Stimulated activated memory B cell treated with anti-CD40 and anti-IgM and Interleukin-4, amounts not matched to agents 10 μg/mL and 1 μg/mL and 100 μg/mL, for 72 hours (primary cell): Measurements from ENCODE around the gene PES1.

Source experiments
- ATAC-seq: fragments of 150-1000 bp; cut with Tn5 transposase; 2 replicates; pipeline ENCODE4 v1.10.0; 2021
- H3K27ac Mint-ChIP-seq: one replicate; pipeline ENCODE4 v1.8.0; 2022; ENCODE audit warnings: mild to moderate bottlenecking, mixed read lengths
- H3K27me3 Mint-ChIP-seq: one replicate; pipeline ENCODE4 v1.8.0; 2022; ENCODE audit warnings: mixed read lengths
- H3K36me3 Mint-ChIP-seq: one replicate; pipeline ENCODE4 v1.8.0; 2022; ENCODE audit warnings: mixed read lengths
- H3K4me1 Mint-ChIP-seq: one replicate; pipeline ENCODE4 v1.8.0; 2022; ENCODE audit warnings: mixed read lengths
- H3K4me3 Mint-ChIP-seq: one replicate; pipeline ENCODE4 v1.8.0; 2022; ENCODE audit warnings: mild to moderate bottlenecking, moderate library complexity, mixed read lengths
- H3K9me3 Mint-ChIP-seq: one replicate; pipeline ENCODE4 v1.8.0; 2022; ENCODE audit warnings: mixed read lengths

Gene PES1

DNA sequence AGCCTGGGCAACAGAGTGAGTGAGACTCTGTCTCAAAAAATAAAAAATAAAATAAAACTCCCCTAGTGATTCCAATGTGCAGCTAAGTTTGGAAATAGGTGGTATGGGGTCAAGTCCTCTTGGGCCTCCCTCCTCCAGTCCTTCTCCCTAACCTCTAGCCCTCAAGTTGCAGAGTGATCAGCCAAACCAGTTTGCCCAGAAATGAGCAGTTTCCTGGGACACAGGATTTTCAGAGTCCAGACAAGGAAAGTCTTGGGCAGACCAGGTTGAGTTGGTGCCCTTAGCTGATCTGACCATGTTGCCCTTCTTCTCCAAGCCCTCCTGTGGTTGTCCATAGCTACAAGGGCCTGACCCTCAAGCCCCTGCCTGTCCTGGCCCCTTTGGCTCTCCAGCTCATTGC is 23.2 kb upstream of the PES1 start:
- ATAC-seq: no peak
- Mint-ChIP-seq H3K4me1 (peaks cover 15% of the 10 kb centered on the region), H3K4me3 (no peak overlapping the region), H3K9me3 (no peaks in the 10 kb centered on the region), H3K36me3 (no peaks in the 10 kb centered on the region), H3K27ac (no peak overlapping the region), H3K27me3 (peaks cover 26% of the 10 kb centered on the region)

DNA sequence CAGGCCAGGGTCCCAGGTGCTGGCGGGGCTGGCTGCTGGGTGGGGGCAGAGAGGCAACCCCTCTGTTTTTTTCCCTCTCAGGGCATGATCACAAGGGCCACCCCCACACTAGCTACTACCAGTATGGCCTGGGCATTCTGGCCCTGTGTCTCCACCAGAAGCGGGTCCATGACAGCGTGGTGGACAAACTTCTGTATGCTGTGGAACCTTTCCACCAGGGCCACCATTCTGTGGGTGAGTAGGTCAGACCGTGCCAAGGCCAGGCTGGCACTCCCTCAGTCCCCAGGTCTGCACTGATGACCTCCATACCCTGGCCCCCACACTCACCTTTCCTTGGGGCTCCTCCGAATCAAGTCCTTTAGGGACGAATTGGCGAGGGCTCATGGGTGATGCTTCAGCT is 22.6 kb upstream of the PES1 start:
- H3K9me3 Mint-ChIP-seq: no peaks in the 10 kb centered on the region
- H3K4me3 Mint-ChIP-seq: no peak overlapping the region
- H3K27me3 Mint-ChIP-seq: peaks cover 26% of the 10 kb centered on the region
- H3K27ac Mint-ChIP-seq: no peak overlapping the region
- H3K36me3 Mint-ChIP-seq: no peaks in the 10 kb centered on the region
- H3K4me1 Mint-ChIP-seq: peaks cover 22% of the 10 kb centered on the region
- ATAC-seq: no peak

DNA sequence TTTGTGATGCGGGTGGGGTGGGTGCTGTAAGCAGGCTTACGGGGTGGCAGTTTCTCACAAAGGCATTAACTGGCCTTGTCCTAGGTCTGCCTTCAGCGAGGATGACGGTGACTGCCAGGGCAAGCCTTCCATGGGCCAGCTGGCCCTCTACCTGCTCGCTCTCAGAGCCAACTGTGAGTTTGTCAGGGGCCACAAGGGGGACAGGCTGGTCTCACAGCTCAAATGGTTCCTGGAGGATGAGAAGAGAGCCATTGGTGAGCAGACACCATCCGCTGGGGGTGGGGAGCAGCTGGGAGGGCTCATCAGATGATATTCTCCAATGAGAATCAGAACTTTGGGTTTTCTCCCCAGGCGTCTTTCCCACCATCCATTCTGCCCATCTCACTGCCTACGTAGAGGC is 21.1 kb upstream of the PES1 start:
- Mint-ChIP-seq H3K36me3 (no peaks in the 10 kb centered on the region), H3K27me3 (peaks cover 26% of the 10 kb centered on the region), H3K9me3 (no peaks in the 10 kb centered on the region), H3K4me3 (no peak overlapping the region), H3K4me1 (peaks cover 36% of the 10 kb centered on the region), H3K27ac (no peak overlapping the region)
- ATAC-seq: no peak

DNA sequence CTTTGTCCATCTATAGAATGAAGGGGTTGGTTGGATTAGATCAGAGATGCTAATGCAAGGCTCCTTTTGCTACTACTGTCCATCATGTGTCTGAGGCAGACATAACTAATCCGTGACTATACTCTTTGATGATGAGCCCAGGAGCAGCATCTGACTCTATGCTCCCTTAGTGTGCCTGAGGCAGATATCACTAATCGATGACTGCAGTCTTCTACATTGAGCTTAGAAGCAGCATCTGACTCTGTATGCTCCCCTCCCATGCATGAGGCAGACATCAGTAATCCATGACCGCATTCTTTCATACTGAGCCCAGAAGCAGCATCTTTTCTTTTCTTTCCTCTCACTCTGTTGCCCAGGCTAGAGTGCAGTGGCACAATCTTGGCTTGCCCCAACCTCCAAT is 19.5 kb upstream of the PES1 start:
- Mint-ChIP-seq H3K36me3 (no peaks in the 10 kb centered on the region), H3K4me3 (no peak overlapping the region), H3K27me3 (peaks cover 16% of the 10 kb centered on the region), H3K9me3 (no peaks in the 10 kb centered on the region), H3K4me1 (peaks cover 52% of the 10 kb centered on the region), H3K27ac (no peak overlapping the region)
- no peak for ATAC-seq

DNA sequence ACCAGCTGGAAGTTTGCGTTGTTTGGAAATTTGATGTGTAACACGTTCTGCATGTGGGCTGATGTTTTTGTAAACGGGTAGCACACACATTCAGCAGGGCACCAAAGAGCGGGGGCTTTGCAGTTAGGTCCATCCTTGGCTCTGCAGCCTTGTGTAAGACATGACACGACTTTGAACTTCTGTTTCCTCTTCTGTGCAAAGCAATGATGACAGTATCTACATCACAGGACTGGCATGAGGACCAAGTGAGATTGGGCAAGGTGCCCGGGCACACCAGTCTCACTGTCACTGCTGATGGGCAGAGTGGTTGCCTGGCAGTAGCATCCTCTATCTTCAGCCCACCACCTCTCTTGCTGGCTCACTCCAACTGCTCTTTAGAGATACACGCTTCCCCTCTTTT is 18.6 kb upstream of the PES1 start:
- Mint-ChIP-seq H3K36me3 (no peaks in the 10 kb centered on the region), H3K27ac (no peak overlapping the region)

DNA sequence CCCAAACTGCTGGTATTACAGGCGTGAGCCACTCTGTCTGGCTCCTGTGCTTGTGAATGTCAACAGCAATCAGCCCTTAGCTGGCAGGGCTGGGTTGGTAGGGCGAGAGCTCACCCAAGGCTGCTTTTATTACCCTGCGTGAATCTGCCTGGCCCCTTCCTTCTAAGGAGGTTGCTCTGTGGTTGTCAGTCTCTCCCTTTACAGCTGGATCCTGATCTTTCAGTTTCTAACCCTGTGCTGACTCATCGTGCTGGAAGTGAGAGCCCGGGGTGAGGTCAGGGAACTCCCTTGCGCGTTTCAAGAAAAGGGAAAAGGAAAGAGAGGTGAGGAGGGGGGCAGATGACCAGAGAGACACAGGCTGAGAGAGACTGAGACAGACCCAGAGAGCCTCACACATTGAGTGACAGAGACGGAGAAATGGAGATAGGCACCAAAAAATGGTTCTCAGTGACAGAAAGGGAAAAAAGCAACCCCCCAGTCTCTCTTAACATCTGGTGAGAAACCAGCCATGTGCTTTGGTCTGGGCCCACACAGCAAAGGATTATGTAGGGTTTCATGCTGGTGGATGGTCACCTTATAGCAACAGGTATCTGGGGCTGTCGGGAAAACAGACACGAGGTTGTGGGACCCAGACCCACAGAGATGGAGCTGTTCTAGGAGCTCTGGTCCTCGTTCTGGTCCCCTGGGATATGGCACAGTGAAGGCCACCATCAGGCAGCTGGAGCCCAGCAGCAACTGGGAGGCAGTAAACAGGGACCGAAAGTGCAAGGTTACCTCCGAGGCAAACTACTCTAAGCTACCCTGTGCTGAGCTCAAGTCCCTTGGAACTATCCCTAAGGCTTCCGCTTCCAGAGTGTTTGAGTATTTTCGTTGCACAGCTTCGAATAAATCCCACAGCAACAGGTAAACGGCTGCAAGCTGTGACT is 17.8 kb upstream of the PES1 start:
- Mint-ChIP-seq H3K36me3 (no peaks in the 10 kb centered on the region), H3K27ac (peak overlapping the region; percentile 54), H3K4me3 (no peak overlapping the region), H3K9me3 (no peaks in the 10 kb centered on the region), H3K4me1 (peaks cover 52% of the 10 kb centered on the region), H3K27me3 (peaks cover 8% of the 10 kb centered on the region)
- peak; percentile 60 for ATAC-seq

More for the DNA sequence above, 18.6 kb upstream of the PES1 start:
- H3K4me1 Mint-ChIP-seq: peaks cover 55% of the 10 kb centered on the region
- H3K27me3 Mint-ChIP-seq: peaks cover 9% of the 10 kb centered on the region
- no peak for ATAC-seq
- no peak overlapping the region for H3K4me3 Mint-ChIP-seq
- no peaks in the 10 kb centered on the region for H3K9me3 Mint-ChIP-seq

DNA sequence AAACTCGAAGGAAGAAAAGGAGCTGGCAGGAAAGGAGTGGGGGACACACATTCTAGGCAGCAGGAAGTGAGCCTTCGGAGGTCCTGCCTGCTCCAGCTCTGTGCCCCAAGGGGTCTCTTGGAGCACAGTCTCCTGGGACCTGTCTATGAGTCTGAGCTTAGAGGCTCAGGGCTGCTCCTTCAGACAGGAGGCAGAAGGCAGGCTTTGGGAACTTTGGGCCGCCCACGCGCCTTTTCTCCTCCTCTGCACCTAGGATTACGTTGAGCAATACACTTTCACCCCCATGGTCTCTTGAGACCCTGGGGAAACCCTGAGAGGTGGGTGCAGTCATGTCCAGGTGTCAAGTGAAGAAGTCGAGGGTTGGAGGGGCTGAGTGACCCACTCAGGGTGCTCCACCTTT is 16.2 kb upstream of the PES1 start:
- Mint-ChIP-seq H3K9me3 (no peaks in the 10 kb centered on the region), H3K36me3 (no peaks in the 10 kb centered on the region), H3K27me3 (no peaks in the 10 kb centered on the region), H3K4me1 (peaks cover 52% of the 10 kb centered on the region), H3K27ac (peak overlapping the region; percentile 79), H3K4me3 (no peak overlapping the region)
- ATAC-seq: no peak

DNA sequence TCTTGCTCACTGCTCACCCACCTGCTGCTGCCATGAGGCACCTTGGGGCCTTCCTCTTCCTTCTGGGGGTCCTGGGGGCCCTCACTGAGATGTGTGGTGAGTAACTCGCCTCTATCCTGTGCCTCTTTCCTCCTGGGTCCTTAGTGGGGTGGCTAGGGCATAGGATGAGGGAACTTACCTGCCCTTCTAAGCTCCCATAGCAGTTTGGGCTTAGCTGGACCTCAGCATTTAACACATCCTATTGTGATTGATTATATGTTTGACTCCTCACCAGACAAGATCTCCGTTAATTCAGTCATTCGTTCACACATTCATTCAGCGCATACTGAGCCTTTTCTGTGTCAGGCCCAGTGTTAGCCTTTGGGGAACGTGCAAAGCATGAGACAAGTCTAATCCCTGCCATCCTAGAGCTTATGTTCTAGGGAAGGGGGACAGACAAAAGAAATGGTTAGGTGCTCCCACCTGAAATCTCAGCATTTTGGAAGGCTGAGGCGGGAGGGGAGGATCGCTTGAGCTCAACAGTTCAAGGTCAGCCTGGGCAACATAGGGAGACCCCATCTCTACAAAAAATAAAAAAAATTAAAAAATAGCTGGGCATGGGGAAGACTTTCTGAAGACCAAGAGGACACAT is 15.7 kb upstream of the PES1 start:
- H3K27ac Mint-ChIP-seq: peak overlapping the region; percentile 79
- no peaks in the 10 kb centered on the region for H3K27me3 Mint-ChIP-seq
- peak overlapping the region; percentile 88 for H3K4me3 Mint-ChIP-seq
- no peak for ATAC-seq
- H3K4me1 Mint-ChIP-seq: peaks cover 55% of the 10 kb centered on the region
- no peaks in the 10 kb centered on the region for H3K9me3 Mint-ChIP-seq
- no peaks in the 10 kb centered on the region for H3K36me3 Mint-ChIP-seq

DNA sequence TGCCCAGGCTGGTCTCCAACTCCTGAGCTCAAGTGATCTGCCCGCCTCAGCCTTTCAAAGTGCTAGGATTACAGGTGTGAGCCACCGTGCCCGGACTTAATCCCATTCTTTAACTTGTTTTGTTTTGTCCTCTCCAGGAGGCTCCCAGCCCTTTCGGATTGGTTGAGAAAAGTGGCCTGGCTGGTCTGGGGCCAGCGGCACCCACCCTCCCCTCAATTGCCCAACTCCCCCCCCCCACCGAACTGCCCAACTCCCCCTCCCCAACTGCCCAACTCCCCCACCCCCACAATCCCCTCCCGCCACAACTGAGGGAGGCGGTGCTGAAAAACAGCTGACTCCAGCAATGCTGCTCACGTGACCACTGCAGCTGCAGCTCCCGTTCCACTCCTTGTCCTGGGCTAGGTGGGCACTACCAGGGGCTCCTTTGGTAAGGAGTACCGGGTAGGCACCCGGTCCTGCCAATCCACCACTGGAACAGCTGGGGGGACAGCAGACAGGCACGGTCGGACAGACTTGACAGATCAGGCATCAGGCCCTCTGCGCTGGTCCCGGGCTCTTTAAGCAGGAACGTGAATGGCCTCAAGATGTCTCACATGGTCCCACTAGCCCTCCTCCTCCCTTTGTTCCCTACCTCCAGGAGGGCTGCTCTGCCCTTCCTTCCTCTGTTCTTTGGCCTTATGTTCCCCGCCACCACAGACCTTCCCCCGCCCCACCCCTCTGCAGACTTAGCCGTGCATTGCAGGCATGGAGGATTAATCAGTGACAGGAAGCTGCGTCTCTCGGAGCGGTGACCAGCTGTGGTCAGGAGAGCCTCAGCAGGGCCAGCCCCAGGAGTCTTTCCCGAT is 15.0 kb upstream of the PES1 start, which contains the start of gene TCN2:
TSS of gene TCN2 (plus strand) at position 720 of the 845 bp plus-strand sequence. CDS start 158 bp downstream, outside the sequence.
- Mint-ChIP-seq H3K4me1 (peaks cover 60% of the 10 kb centered on the region), H3K36me3 (no peaks in the 10 kb centered on the region), H3K27me3 (no peaks in the 10 kb centered on the region), H3K4me3 (peak within 1 kb of the TSS; percentile 88), H3K27ac (peak within 1 kb of the TSS; percentile 79), H3K9me3 (no peaks in the 10 kb centered on the region)
- peak; percentile 73 for ATAC-seq

DNA sequence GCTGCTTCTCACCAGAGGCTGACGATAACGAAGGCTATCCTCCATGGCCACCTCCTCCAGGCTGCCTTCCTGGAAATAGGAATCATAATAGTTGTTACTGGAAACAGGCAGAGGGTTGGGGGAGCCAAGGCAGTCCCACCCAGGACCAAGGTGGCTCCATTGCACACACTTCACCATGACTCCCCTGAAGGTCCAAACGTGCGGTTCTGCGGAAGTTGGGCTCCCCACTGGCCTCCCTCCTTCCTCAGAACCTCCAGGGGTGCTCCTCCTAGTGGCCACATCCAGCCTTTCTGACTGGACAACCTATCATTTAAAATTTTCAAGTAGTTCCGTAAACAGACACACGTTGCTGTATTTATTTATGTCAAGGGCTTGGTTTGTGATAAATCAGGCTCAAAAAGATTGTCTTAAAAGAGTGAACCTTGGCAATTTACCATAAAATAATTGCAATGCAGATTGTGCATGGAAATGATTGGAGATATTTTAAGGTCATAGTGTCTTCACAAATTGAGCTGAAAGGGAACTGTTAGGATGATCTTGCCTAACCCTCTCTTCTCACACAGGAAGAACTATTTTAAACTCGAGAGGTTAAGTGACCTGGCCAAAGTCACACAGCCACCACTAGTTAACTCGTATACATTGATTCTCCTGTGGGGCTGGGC is 13.9 kb upstream of the PES1 start:
- Mint-ChIP-seq H3K9me3 (no peaks in the 10 kb centered on the region), H3K4me3 (no peak overlapping the region), H3K27ac (no peak overlapping the region)

DNA sequence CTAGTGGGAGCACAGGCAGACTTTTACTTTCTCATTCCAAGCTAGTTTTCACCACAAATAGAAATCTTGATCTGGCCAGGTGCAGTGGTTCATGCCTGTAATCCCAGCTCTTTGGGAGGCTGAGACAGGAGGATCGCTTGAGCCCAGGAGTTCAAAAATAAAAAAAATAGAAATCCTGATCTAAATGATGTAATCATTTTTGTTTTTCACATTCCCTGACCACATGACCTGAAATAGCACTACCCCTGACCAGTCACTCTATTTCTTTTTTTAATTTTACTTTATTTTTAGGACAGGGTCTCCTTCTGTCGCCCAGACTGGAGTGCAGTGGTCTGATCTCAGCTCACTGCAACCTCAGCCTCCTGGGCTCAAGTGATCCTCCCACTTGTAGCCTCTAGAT is 13.0 kb upstream of the PES1 start:
- Mint-ChIP-seq H3K4me3 (no peak overlapping the region), H3K27me3 (no peaks in the 10 kb centered on the region), H3K27ac (no peak overlapping the region), H3K9me3 (no peaks in the 10 kb centered on the region), H3K36me3 (no peaks in the 10 kb centered on the region), H3K4me1 (peaks cover 51% of the 10 kb centered on the region)
- ATAC-seq: no peak

More for the DNA sequence above, 13.9 kb upstream of the PES1 start:
- peaks cover 59% of the 10 kb centered on the region for H3K4me1 Mint-ChIP-seq
- H3K27me3 Mint-ChIP-seq: no peaks in the 10 kb centered on the region
- no peaks in the 10 kb centered on the region for H3K36me3 Mint-ChIP-seq
- ATAC-seq: no peak

DNA sequence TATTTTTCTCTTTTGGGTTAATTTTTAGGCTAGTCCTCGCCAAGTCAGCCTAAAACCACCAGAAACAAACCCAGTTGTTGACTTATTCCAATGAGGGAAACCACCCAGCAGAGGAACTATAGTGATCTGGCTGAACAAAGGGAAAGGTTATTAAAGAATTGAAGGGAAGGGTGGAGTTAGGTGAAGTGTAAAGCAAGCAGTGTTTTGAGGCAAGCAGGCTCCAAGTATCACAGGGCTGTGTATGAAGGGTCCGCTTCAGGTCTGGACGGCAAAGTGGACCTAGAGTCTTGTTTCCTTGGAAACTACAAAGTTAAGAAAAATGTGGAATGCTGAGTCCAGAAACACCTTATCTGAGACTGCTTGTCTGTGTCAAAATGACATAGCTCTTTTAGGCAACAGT is 12.1 kb upstream of the PES1 start:
- Mint-ChIP-seq H3K27me3 (no peaks in the 10 kb centered on the region), H3K27ac (no peak overlapping the region), H3K36me3 (no peaks in the 10 kb centered on the region), H3K4me1 (peaks cover 42% of the 10 kb centered on the region), H3K4me3 (no peak overlapping the region), H3K9me3 (no peaks in the 10 kb centered on the region)
- ATAC-seq: no peak

DNA sequence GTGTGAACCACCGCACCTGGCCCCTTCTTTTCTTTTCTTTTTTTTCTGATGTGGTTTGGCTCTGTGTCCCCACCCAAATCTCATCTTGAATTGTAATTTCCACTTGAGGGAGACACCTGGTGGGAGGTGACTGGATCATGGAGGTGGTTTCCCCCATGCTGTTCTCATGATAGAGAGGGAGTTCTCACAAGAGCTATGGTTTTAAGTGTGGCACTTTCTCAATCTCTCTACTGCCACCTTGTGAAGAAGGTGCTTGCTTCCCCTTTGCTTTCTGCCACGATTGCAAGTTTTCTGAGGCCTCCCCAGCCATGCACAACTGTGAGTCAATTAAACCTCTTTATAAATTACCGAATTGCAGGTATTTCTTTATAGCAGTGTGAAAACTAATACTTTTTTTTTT is 10.3 kb upstream of the PES1 start:
- ATAC-seq: no peak
- no peaks in the 10 kb centered on the region for H3K36me3 Mint-ChIP-seq
- peak overlapping the region; percentile 53 for H3K27ac Mint-ChIP-seq
- no peaks in the 10 kb centered on the region for H3K27me3 Mint-ChIP-seq
- H3K4me1 Mint-ChIP-seq: peaks cover 24% of the 10 kb centered on the region
- no peak overlapping the region for H3K4me3 Mint-ChIP-seq
- no peaks in the 10 kb centered on the region for H3K9me3 Mint-ChIP-seq

DNA sequence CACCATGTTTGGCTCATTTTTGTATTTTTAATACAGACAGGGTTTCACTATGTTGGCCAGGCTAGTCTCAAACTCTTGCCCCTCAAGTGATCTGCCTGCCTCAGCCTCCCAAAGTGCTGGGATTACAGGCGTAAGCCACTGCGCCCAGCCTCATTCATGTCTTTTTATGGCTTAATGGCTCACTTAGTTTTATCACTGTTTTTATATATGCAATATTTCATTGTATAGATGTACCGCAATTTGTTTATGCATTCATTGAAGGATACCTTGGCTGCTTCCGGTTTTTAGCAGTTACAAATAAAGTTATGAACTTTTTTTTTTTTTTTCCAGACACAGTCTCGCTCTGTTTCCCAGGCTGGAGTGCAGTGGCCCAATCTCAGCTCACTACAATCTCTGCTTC is 9.8 kb upstream of the PES1 start:
- ATAC-seq: no peak
- H3K9me3 Mint-ChIP-seq: no peaks in the 10 kb centered on the region
- H3K4me1 Mint-ChIP-seq: peaks cover 18% of the 10 kb centered on the region
- H3K36me3 Mint-ChIP-seq: no peaks in the 10 kb centered on the region
- H3K27me3 Mint-ChIP-seq: no peaks in the 10 kb centered on the region
- H3K27ac Mint-ChIP-seq: no peak overlapping the region
- no peak overlapping the region for H3K4me3 Mint-ChIP-seq

DNA sequence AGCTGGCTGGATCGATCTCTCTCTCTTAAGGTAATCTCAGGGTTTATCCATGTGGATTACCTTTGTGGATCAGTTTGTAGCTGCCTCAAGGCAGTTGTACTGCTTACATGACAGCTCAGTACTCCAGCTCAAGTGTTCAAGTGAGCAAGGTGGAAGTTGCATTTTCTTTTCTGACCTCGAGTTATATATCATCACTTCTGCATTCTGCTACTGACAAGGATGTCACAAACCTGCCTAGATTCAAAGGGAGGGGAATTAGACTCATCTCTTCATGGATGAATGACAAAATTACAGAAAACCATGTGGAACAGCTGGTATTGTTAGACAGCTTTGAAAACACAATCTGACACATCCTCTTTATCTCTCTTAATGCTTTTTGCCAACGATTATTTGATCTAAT is 9.2 kb upstream of the PES1 start:
- Mint-ChIP-seq H3K4me3 (no peak overlapping the region), H3K4me1 (peaks cover 14% of the 10 kb centered on the region), H3K9me3 (no peaks in the 10 kb centered on the region), H3K27me3 (no peaks in the 10 kb centered on the region), H3K36me3 (no peaks in the 10 kb centered on the region), H3K27ac (no peak overlapping the region)
- ATAC-seq: no peak
